DOHH2 (cell line): ENCODE measurements around the gene NEK7.

Experiments used
- H3F3A ChIP-seq: fragments of 200-600 bp; sonication (generic), shearing (Covaris generic); 2 replicates; pipeline ENCODE4 v1.6.0; 2016; ENCODE audit warnings: antibody characterized with exemption, mild to moderate bottlenecking; ENCODE audit not compliant: control insufficient read depth, insufficient read depth
- H3K27ac ChIP-seq: fragments of 200-600 bp; sonication (generic); 2 replicates; pipeline ENCODE4 v1.5.1; 2014; ENCODE audit warnings: low read depth, mild to moderate bottlenecking, low read length, moderate library complexity
- H3K27me3 ChIP-seq: fragments of 200-600 bp; sonication (generic); 2 replicates; pipeline ENCODE4 v1.6.1; 2014; ENCODE audit warnings: mild to moderate bottlenecking, low read length, mixed read lengths; ENCODE audit not compliant: control insufficient read depth
- H3K36me3 ChIP-seq: fragments of 200-600 bp; sonication (generic); 2 replicates; pipeline ENCODE4 v1.6.1; 2014; ENCODE audit warnings: mild to moderate bottlenecking, low read length, moderate library complexity, mixed read lengths; ENCODE audit not compliant: control insufficient read depth
- H3K4me1 ChIP-seq: fragments of 200-600 bp; sonication (generic); 2 replicates; pipeline ENCODE4 v1.6.1; 2014; ENCODE audit warnings: mild to moderate bottlenecking, low read length, mixed read lengths; ENCODE audit not compliant: control insufficient read depth
- H3K4me2 ChIP-seq: fragments of 200-600 bp; sonication (generic); 2 replicates; pipeline ENCODE4 v1.6.0; 2014; ENCODE audit warnings: mild to moderate bottlenecking, low read length, moderate library complexity
- H3K4me3 ChIP-seq: fragments of 200-600 bp; sonication (generic); 2 replicates; pipeline ENCODE4 v1.5.1; 2014; ENCODE audit warnings: mild to moderate bottlenecking, low read length, mixed read lengths
- H3K79me2 ChIP-seq: fragments of 200-600 bp; sonication (generic); 2 replicates; pipeline ENCODE4 v1.6.1; 2014; ENCODE audit warnings: mild to moderate bottlenecking, low read length, mixed read lengths; ENCODE audit not compliant: control insufficient read depth
- H3K9me2 ChIP-seq: fragments of 200-600 bp; sonication (generic); replicated peaks from 2 replicates; pipeline ENCODE4 v1.6.1; 2014; ENCODE audit warnings: mild to moderate bottlenecking, low read length, mixed read lengths; ENCODE audit not compliant: control insufficient read depth
- H3K9me3 ChIP-seq: fragments of 200-600 bp; sonication (generic); 2 replicates; pipeline ENCODE4 v1.6.1; 2014; ENCODE audit warnings: antibody characterized with exemption, low read length, mixed read lengths; ENCODE audit not compliant: control insufficient read depth, insufficient read depth
- H4K20me1 ChIP-seq: fragments of 200-600 bp; sonication (generic); 2 replicates; pipeline ENCODE4 v1.6.0; 2014; ENCODE audit warnings: low read depth, mild to moderate bottlenecking, antibody characterized with exemption, low read length, moderate library complexity; ENCODE audit not compliant: control insufficient read depth, insufficient read depth
- EZH2phosphoT487 ChIP-seq: fragments of 200-600 bp; sonication (generic); IDR thresholded peaks from 2 replicates; pipeline ENCODE4 v1.6.1; 2017; ENCODE audit warnings: borderline replicate concordance, mild to moderate bottlenecking, antibody characterized with exemption, low read length, moderate library complexity, mixed read lengths
- TF ChIP-seq, protein P1 (sequence below): fragments of 200-600 bp; sonication (generic); IDR thresholded peaks from one replicate; pipeline ENCODE4 v1.5.1; 2014; ENCODE audit warnings: antibody characterized with exemption, mild to moderate bottlenecking, low read depth, low read length; ENCODE audit not compliant: poor library complexity, severe bottlenecking

The NEK7 gene

DNA sequence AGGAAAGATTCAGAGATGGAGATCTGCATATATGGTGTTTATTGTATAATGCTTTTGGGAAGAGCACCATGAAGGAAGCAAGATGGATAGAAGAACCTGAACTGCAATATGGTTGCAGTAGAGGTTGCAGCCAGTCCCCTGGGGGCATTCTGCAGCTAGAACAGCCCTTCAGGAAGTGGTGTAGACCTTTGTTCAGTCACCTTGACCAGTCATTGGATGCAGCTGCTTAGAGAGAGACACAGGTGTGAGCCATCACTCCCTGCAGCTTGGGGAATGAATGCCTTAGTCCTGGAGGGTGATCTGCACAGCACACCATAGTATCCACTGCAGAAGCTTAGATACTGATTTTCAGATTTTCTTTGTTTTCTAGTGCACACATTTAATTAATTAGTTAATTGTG lies 42.3 kb downstream of the NEK7 start:
- TF ChIP-seq, protein P1, sequence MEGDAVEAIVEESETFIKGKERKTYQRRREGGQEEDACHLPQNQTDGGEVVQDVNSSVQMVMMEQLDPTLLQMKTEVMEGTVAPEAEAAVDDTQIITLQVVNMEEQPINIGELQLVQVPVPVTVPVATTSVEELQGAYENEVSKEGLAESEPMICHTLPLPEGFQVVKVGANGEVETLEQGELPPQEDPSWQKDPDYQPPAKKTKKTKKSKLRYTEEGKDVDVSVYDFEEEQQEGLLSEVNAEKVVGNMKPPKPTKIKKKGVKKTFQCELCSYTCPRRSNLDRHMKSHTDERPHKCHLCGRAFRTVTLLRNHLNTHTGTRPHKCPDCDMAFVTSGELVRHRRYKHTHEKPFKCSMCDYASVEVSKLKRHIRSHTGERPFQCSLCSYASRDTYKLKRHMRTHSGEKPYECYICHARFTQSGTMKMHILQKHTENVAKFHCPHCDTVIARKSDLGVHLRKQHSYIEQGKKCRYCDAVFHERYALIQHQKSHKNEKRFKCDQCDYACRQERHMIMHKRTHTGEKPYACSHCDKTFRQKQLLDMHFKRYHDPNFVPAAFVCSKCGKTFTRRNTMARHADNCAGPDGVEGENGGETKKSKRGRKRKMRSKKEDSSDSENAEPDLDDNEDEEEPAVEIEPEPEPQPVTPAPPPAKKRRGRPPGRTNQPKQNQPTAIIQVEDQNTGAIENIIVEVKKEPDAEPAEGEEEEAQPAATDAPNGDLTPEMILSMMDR: no peak
- no peak for TF ChIP-seq EZH2phosphoT487
- Histone ChIP-seq H3K79me2 (peaks cover 77% of the 10 kb centered on the region), H3K36me3 (no peaks in the 10 kb centered on the region), H3K4me2 (peak overlapping the region; percentile 36), H3K9me2 (no peaks in the 10 kb centered on the region), H3F3A (no peaks in the 10 kb centered on the region), H3K4me3 (0 out of 2 replicates have a peak overlapping the region, but pooled peaks have one; percentile 5), H3K9me3 (no peaks in the 10 kb centered on the region), H3K27me3 (no peaks in the 10 kb centered on the region), H4K20me1 (no peaks in the 10 kb centered on the region), H3K4me1 (peaks cover 12% of the 10 kb centered on the region), H3K27ac (no peak overlapping the region)

DNA sequence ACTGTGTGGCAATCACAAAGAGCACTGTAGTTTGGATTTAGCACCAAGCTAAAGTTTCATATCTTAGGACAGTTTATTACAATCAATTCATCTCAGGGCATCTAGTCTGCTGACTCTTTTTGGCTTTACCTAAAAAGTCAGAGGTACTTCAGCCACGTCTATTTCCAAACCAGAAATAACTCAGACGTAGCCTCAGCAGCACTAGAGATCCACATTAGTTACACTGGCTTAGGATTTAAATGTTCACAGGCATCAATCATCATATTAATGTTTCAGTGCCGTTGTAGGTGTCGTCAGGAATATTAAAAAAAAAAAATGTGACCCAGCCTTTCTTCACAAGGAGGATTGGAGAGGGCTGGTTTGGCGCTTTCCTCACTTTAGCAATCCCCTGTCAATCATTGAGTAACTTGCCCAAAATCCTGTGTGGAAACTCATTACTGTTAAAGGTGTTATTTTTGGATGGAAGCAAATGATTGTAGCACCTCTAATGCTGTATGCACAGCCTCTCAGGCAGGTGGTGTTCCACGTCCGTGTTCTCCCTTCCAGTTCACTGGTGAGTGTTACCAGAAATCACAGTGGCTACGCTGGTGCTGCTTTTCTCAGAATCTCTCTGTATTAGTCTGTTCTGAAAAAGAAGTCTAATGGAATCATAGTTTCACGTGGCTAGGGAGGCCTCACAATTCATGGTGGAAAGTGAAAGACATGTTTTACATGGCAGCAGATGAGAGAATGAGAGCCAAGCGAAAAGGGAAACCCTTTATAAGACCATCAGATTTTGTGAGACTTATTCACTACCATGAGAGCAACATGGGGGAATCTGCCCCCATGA lies 45.4 kb downstream of the NEK7 start:
- H3K27me3 ChIP-seq: no peaks in the 10 kb centered on the region
- no peaks in the 10 kb centered on the region for H3K36me3 ChIP-seq
- H3K4me2 ChIP-seq: no peak overlapping the region
- no peaks in the 10 kb centered on the region for H3F3A ChIP-seq
- H4K20me1 ChIP-seq: no peaks in the 10 kb centered on the region
- TF ChIP-seq, protein P1: no peak
- no peak for TF ChIP-seq EZH2phosphoT487
- peaks cover 12% of the 10 kb centered on the region for H3K4me1 ChIP-seq
- H3K4me3 ChIP-seq: no peak overlapping the region
- no peaks in the 10 kb centered on the region for H3K9me2 ChIP-seq
- H3K27ac ChIP-seq: no peak overlapping the region
- no peaks in the 10 kb centered on the region for H3K9me3 ChIP-seq
- H3K79me2 ChIP-seq: peaks cover 65% of the 10 kb centered on the region

DNA sequence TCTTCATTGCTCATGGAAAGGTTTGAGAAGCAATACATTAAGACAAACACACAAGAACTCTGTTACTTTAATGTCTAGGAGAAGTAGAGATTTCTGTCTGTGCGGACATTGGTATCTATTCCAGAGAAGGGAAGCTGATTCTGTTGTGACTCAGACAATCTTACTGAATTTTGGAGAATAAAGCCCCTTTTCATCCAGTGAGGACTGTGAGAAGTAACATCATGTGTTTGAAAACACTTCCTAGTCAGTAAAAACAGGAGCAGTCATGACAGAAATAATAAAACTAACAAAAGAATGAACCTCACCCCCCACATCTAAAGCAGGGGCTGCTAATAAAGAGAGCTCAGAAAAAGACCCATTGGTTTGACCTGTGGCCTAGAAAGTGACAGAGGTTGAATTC lies 46.6 kb downstream of the NEK7 start:
- Histone ChIP-seq H3K79me2 (peaks cover 56% of the 10 kb centered on the region), H3K9me2 (no peaks in the 10 kb centered on the region), H3F3A (no peaks in the 10 kb centered on the region), H3K9me3 (no peaks in the 10 kb centered on the region), H3K27me3 (no peaks in the 10 kb centered on the region), H3K4me2 (no peak overlapping the region), H3K4me1 (peaks cover 10% of the 10 kb centered on the region), H3K36me3 (no peaks in the 10 kb centered on the region), H3K4me3 (no peak overlapping the region), H4K20me1 (no peaks in the 10 kb centered on the region), H3K27ac (no peak overlapping the region)
- no peak for TF ChIP-seq EZH2phosphoT487
- TF ChIP-seq, protein P1: no peak
